NCI-H2171 treated with DMSO at 0.1 percent for 48 hours (cell line): Measurements from ENCODE around the gene MS4A8.
"Not testable (repeated sequence)": the region's sequence is repeated elsewhere in the genome, so short reads cannot be mapped to it uniquely, and the experiment has no call there.

Source experiments
- DNase-seq: peaks from one replicate; lab custom pipeline; 2025; lab: John Stamatoyannopoulos, UW

MS4A8 gene

GRCh38 chr11:60699284-60699691 lies at the start of gene MS4A8:
TSS of gene MS4A8 (plus strand) at chr11:60699612. CDS start at chr11:60700861, 1,249 bp downstream.
- DNase-seq = peak; percentile 29

DNA sequence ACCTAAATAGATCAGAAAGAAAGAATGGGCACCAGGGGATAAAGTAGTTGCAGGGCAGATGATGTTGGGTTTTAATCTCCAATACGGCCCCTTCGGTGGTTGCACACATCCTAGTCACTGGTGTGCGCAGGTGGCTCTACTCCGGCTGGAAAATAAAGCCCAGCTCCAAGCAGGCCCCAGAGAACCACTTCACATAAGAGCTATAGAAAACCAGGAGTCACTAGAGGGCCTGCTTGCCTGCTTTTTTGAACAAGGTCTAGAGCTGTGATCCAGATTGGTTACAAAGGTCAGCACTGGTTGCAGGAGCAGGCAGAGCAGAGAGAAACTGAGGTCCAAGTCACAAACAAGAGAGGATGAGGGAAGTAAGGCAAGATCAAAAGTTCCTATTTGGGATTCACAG lies 41.5 kb upstream of the MS4A8 start:
- DNase-seq = peak; percentile 2

- DNase-seq = no peak
Measured at GRCh38 chr11:60658409-60658808, 41.0 kb upstream of the MS4A8 start.

GRCh38 chr11:60672255-60672654 lies 27.2 kb upstream of the MS4A8 start:
- DNase-seq = no peak

GRCh38 chr11:60678231-60678630 lies 21.2 kb upstream of the MS4A8 start:
- DNase-seq = not testable (repeated sequence)

DNA sequence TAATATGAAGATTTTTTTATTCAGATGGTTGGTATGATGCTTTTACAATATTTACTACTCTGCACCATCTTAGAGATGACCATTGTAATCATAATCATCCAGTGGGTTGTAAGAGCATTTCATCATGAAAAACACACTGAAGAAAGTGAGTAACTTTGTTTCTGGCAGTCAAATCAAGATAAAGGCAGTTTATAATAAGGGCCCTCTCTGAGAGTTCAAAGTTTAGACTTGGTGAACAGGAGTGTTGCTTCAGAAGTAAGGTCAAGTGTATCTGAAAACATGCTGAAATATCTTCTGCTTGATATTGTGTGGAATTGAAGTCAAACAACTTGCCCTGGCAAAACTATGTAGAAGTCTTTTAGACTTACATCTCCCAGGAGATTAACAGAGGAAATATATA lies 19.5 kb upstream of the MS4A8 start:
- DNase-seq = no peak

DNA sequence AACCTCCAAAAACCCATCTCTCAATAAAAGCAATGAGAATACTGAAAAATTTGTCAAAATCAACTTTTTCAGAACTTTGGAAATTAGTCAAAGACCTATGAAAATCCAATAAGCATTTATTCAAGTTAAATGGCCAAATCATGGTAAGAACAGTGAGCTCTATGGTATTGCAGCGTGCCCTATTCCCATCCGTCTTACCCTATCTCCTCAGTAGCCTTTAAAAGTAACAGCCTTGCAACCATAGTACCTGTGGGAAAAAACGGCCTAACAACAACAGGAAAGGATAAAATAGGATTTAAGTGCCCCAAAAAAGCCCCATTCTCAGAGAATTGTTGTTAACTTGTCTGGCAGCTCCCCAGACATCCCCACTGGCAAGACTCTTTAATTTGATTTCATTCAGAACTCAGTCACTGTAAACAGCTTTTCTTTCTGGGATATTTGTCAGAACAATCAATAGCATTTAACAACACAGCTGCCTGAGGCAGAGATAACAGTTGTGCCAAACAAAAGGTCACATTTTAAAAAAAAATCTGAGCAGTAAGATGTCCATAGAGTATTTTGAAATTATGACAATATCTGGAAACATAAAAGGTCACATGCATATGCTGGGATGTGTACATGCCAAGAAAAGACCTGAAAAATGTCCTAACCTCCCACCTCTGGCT lies 18.8 kb upstream of the MS4A8 start:
- no peak for DNase-seq

- DNase-seq = not testable (repeated sequence)
Measured at GRCh38 chr11:60684541-60684848, 14.9 kb upstream of the MS4A8 start.

GRCh38 chr11:60691661-60692060 lies 7.8 kb upstream of the MS4A8 start:
- DNase-seq = no peak

- no peak for DNase-seq
Measured at GRCh38 chr11:60699936-60700335, 524 bp downstream of the MS4A8 start.

- peak; percentile 40 for DNase-seq
Measured at GRCh38 chr11:60700689-60701468, 1.5 kb downstream of the MS4A8 start.

DNA sequence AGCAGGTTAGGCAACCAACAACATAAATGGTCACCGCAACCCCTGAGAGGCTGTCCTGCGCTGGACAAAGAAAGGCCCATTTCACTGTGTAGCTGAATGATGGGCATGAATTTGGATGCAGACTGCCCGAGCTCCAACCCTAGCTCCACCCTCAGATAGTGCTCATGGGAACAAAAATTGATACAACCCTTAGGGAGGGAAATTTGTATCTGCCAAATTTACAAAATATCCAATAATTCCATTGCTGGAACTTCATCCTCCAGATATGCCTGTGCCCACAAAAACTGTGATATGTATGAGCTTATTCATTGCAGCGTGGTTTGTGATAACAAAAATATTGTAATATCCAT lies 2.0 kb downstream of the MS4A8 start:
- DNase-seq = no peak

DNA sequence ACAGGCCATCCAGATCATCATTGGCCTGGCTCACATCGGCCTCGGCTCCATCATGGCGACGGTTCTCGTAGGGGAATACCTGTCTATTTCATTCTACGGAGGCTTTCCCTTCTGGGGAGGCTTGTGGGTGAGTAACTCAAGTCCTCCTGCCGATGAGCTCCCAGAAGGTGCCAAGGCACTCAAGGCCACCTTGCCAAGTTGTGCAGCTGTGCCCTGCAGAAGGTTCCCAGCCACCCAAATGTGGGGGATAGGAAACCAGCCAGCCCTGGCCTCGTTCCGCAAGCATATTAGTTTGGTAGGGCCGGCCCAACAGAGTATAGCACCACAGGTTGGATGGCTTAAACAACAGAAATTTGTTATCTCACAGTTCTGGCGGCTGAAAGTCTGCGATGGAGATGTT lies 4.0 kb downstream of the MS4A8 start:
- no peak for DNase-seq

DNA sequence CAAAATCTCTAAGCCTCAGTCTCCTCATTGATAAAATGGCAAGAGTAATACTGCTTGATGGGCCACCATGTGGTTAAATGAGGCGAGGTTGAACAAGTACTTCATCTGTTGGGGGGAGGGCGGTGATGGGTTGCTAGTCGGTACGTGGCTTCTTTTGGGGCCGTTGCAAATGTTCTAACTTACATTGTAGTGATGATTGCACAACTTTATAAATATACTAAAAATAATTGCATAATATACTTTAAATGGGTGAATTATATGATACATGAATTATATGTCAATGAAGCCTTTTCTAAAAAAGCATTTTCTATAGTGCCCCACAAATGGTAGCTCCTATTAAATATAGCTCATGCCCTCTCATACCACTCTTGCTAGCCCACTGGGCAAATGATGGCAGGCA lies 6.5 kb downstream of the MS4A8 start:
- no peak for DNase-seq

- DNase-seq = no peak
Measured at GRCh38 chr11:60706931-60707330, 7.5 kb downstream of the MS4A8 start.

GRCh38 chr11:60710482-60710881 lies 11.1 kb downstream of the MS4A8 start:
- DNase-seq = no peak

DNA sequence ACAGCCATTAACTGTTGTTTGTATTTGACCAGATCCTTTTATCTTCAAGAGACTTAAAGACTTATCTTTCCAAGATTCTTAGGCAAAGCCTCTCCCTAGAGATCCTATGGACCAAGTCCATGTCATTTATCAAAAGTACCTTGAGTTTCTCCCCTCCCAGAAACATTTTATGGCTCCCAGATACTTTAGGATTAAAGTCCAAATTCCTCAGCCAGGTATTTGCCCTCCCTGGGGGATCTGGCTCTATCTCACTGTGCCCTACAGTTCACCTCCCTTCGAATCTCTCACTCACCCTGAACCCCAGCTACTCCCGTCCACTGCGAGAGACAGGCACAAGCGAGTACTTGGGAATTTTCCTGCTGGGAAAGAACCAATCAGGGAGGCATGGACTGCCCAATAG lies 11.9 kb downstream of the MS4A8 start:
- no peak for DNase-seq

- not testable (repeated sequence) for DNase-seq
Measured at GRCh38 chr11:60713423-60713822, 14.0 kb downstream of the MS4A8 start.

DNA sequence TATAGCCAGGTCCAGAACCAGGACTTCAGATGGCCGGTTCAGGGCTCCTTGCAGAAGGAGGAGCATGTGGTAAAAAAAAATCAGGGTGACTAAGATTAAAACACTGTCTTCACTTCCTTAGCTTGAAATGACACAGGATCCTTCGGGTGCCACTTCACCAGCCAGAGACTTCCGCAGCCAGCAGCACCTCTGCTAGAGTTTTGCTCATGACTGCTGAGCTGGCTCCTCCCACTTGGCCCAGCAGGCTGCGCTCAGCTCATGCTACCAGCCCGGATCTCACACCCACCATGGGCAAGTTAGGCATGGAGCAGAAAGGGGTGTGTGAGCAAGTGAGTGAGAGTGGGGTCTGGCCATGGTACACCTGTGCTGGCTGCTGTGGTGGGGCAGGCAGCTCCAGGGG lies 18.5 kb downstream of the MS4A8 start:
- DNase-seq = no peak

DNA sequence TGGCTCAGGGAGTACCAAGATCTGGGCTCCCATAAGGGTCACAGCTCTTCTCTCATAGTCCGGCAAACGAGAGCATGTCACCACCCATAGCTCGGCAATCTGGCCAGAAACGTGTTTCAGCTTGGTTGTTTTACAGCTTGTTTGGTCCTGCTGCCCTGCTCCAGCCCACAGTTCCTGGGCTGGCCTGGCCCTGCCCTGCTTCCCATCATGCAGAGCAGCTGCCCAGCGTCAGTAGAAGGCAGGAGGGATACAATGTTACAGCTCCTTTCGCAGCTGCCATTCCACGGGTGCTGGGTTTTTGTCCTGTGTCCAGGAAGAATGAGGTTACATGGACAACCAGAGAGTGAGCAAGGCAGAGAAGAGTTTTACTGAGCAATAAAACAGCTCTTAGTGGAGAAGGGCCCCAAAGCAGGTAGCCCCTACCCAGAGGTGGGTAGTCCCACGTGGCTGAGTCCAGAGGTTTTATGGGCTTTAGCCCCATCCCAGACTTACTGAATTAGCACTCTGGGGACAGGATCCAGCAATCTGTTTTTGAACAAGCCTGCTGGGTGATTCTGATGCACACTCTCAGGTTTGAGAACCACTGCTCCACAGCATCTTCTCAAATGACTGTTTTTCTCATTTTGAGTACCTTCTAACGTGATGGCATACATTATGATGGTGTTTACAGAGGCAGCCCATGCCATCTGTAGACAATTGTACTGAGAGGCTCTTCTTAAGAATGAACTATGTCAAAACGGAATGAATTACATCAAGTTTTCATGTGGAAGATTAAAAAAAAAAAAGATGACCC lies 19.3 kb downstream of the MS4A8 start:
- DNase-seq = no peak

GRCh38 chr11:60719391-60719790 lies 20.0 kb downstream of the MS4A8 start:
- no peak for DNase-seq

GRCh38 chr11:60720460-60720859 lies 21.0 kb downstream of the MS4A8 start:
- DNase-seq = no peak

- no peak for DNase-seq
Measured at GRCh38 chr11:60724420-60724819, 25.0 kb downstream of the MS4A8 start, which contains the start of gene MS4A18. TSS of gene MS4A18 (plus strand) at chr11:60724720.
